Hair follicular keratinocyte (primary cell): ENCODE results near the gene HPN. TPM values are rescaled to one million over a fixed set of nuclear protein-coding genes. Genes with fewer than 3 reads are reported as not detected.

Experiments used
- total RNA-seq: library from RNA; depleted of rRNA; stranded (reverse); fragments of >200 nt; gene quantifications from 2 replicates; pipeline ENCODE4 v1.2.3, GENCODE V29; 2015

Gene HPN
- 1.0 and 2.7 TPM in 2 replicates for total RNA-seq

DNA sequence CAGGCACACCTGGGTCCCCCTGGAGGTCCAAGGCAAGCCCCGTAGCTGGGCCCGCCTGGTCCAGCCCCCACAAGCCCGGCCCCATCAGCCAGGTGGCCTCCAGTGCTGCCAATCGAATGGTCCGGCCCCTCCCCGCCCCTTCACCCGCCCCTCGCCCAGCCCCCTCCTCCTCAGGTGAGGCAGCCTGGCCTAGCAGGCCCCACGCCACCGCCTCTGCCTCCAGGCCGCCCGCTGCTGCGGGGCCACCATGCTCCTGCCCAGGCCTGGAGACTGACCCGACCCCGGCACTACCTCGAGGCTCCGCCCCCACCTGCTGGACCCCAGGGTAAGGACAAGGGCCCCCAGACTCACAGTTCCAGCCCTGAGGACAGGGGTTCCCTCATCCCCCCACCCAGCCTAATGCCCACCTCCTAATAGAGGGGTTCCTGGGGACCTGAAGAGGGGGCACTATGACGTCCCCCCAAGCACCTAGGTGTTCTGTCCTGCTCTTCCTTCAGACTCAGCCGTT lies at the start of gene HPN:
HPN (plus strand) TSS at position 174 of the 508 bp plus-strand sequence. CDS start 786 bp downstream, outside the sequence.

GRCh38 chr19:34999498-35000337 lies 41.8 kb upstream of the HPN start, which contains the start of gene GRAMD1A:
TSS of gene GRAMD1A (plus strand) at chr19:35000323. CDS start at chr19:35000479, 156 bp downstream.

GRCh38 chr19:35030257-35031071 lies 11.1 kb upstream of the HPN start, which contains the start of gene SCN1B:
TSS of gene SCN1B (plus strand) at chr19:35030470. CDS start at chr19:35030821, 351 bp downstream.

GRCh38 chr19:35115177-35115951 lies 73.8 kb downstream of the HPN start, which contains the start of gene FXYD3:
TSS of gene FXYD3 (plus strand) at chr19:35115823. CDS start at chr19:35119377, 3,554 bp downstream.

Other genes with a start within 250 kb of the HPN start
- gene ZNF30, start 114.8 kb upstream of the HPN start, total RNA-seq = 1.6 and 2.3 TPM in 2 replicates
- 1.5 and 2.6 TPM in 2 replicates for gene ZNF792, start 77.5 kb upstream of the HPN start, total RNA-seq
- 28.2 and 38.1 TPM in 2 replicates for gene GRAMD1A, start 41.4 kb upstream of the HPN start, total RNA-seq
- 0.42 and 0.70 TPM in 2 replicates for gene SCN1B, start 11.3 kb upstream of the HPN start, total RNA-seq
- gene FXYD3, start 74.1 kb downstream of the HPN start, total RNA-seq = 194 and 479 TPM in 2 replicates
- not detected in 2 replicates for gene LGI4, start 93.3 kb downstream of the HPN start, total RNA-seq
- gene FXYD1, start 97.1 kb downstream of the HPN start, total RNA-seq = not detected in 2 replicates
- gene FXYD7, start 101.5 kb downstream of the HPN start, total RNA-seq = not detected in 2 replicates
- 145 and 202 TPM in 2 replicates for gene FXYD5, start 113.0 kb downstream of the HPN start, total RNA-seq
- gene FAM187B, start 187.0 kb downstream of the HPN start, total RNA-seq = not detected in 2 replicates
- gene LSR, start 207.3 kb downstream of the HPN start, total RNA-seq = 79.2 and 110 TPM in 2 replicates
- gene USF2, start 227.2 kb downstream of the HPN start, total RNA-seq = 68.6 and 81.7 TPM in 2 replicates
- not detected in 2 replicates for gene HAMP, start 240.8 kb downstream of the HPN start, total RNA-seq